Measurements from ENCODE around the gene MACROD2. TPM values are rescaled to one million over a fixed set of nuclear protein-coding genes. Genes with fewer than 3 reads are reported as not detected.
"Not testable (repeated sequence)": the region's sequence is repeated elsewhere in the genome, so short reads cannot be mapped to it uniquely, and the experiment has no call there.

The MACROD2 gene
- total RNA-seq, 1 donor from 2014 or later, result 47.7 TPM

- FAIRE-seq, result no peak
- no peak for DNase-seq (ENCODE audit: low spot score in 2 of 2)
These were observed 450.0 kb downstream of the MACROD2 start for GRCh38 chr20:14445310-14445709.

- FAIRE-seq (no peak), DNase-seq (ENCODE audit: low spot score in 2 of 2) (no peak)
These were observed 450.6 kb downstream of the MACROD2 start for GRCh38 chr20:14445902-14446301.

- DNase-seq (ENCODE audit: low spot score in 2 of 2) (no peak), FAIRE-seq (no peak)
These were observed 451.1 kb downstream of the MACROD2 start for GRCh38 chr20:14446446-14446845.

- DNase-seq (ENCODE audit: low spot score in 2 of 2) (no peak), FAIRE-seq (no peak)
These were observed 454.0 kb downstream of the MACROD2 start for GRCh38 chr20:14449323-14449722.

GRCh38 chr20:14450256-14450655 lies 454.9 kb downstream of the MACROD2 start:
- FAIRE-seq, result no peak

GRCh38 chr20:14451458-14451857 lies 456.1 kb downstream of the MACROD2 start:
- FAIRE-seq (no peak), DNase-seq (ENCODE audit: low spot score in 2 of 2) (no peak)

More at GRCh38 chr20:14450256-14450655, 454.9 kb downstream of the MACROD2 start:
- DNase-seq (ENCODE audit: low spot score in 2 of 2), result no peak

GRCh38 chr20:14453259-14453658 lies 457.9 kb downstream of the MACROD2 start:
- FAIRE-seq, result no peak
- DNase-seq (ENCODE audit: low spot score in 2 of 2), result no peak

GRCh38 chr20:14454296-14454695 lies 459.0 kb downstream of the MACROD2 start:
- FAIRE-seq, result peak; percentile 15
- DNase-seq (ENCODE audit: low spot score in 2 of 2), result no peak

- FAIRE-seq; DNase-seq (ENCODE audit: low spot score in 2 of 2): not testable (repeated sequence)
These were observed 471.9 kb downstream of the MACROD2 start for GRCh38 chr20:14467104-14467827.

GRCh38 chr20:14470231-14470899 lies 475.0 kb downstream of the MACROD2 start:
- DNase-seq (ENCODE audit: low spot score in 2 of 2) (no peak), FAIRE-seq (no peak)

- DNase-seq (ENCODE audit: low spot score in 2 of 2), result no peak
- no peak for FAIRE-seq
These were observed 475.8 kb downstream of the MACROD2 start for GRCh38 chr20:14470977-14471661.

GRCh38 chr20:14477125-14477524 lies 481.8 kb downstream of the MACROD2 start:
- no peak for DNase-seq (ENCODE audit: low spot score in 2 of 2)
- no peak for FAIRE-seq

GRCh38 chr20:14478126-14478525 lies 482.8 kb downstream of the MACROD2 start:
- no peak for DNase-seq (ENCODE audit: low spot score in 2 of 2)
- no peak for FAIRE-seq

GRCh38 chr20:14481863-14482262 lies 486.5 kb downstream of the MACROD2 start:
- no peak for FAIRE-seq

GRCh38 chr20:14488212-14488611 lies 492.9 kb downstream of the MACROD2 start:
- FAIRE-seq, result no peak
- DNase-seq (ENCODE audit: low spot score in 2 of 2), result no peak

More at GRCh38 chr20:14481863-14482262, 486.5 kb downstream of the MACROD2 start:
- no peak for DNase-seq (ENCODE audit: low spot score in 2 of 2)

- no peak for FAIRE-seq
- DNase-seq (ENCODE audit: low spot score in 2 of 2), result no peak
These were observed 493.6 kb downstream of the MACROD2 start for GRCh38 chr20:14488756-14489479.

- no peak for DNase-seq (ENCODE audit: low spot score in 2 of 2)
- FAIRE-seq, result no peak
These were observed 494.2 kb downstream of the MACROD2 start for GRCh38 chr20:14489544-14489943.

- FAIRE-seq, result no peak
- no peak for DNase-seq (ENCODE audit: low spot score in 2 of 2)
These were observed 496.1 kb downstream of the MACROD2 start for GRCh38 chr20:14491436-14491835.

GRCh38 chr20:14493408-14493807 lies 498.1 kb downstream of the MACROD2 start:
- DNase-seq (ENCODE audit: low spot score in 2 of 2) (no peak), FAIRE-seq (peak; percentile 21)

GRCh38 chr20:14494355-14494754 lies 499.0 kb downstream of the MACROD2 start:
- FAIRE-seq, result no peak
- DNase-seq (ENCODE audit: low spot score in 2 of 2), result no peak

- FAIRE-seq (no peak), DNase-seq (ENCODE audit: low spot score in 2 of 2) (no peak)
These were observed 499.8 kb downstream of the MACROD2 start for GRCh38 chr20:14495066-14495465.
